Right ventricle myocardium inferior (tissue), 1 donor: ENCODE measurements around the gene JAML. TPM values are rescaled to one million over a fixed set of nuclear protein-coding genes. Genes with fewer than 3 reads are reported as not detected.
"Not testable (repeated sequence)": the region's sequence is repeated elsewhere in the genome, so short reads cannot be mapped to it uniquely, and the experiment has no call there.

Experiments
- ATAC-seq: fragments of 200-7000 bp; cut with Tn5 transposase; one replicate; pipeline ENCODE4 v1.9.1; 2020; ENCODE audit warnings: mild to moderate bottlenecking, moderate library complexity
- DNase-seq: peaks from one replicate; pipeline ENCODE4 v3.0.0; 2021; ENCODE audit errors: missing footprints
- intact Hi-C: fragments of 100-400 bp; cut with DNase I; formaldehyde crosslinking; loops from one replicate; pipeline ENCODE4 v1.11.0; 2022
- total RNA-seq: library from RNA; stranded (reverse); fragmentation: NEBNext Ultra II Directional; extraction: Animal tissue kit (Norgen Biotek cat#: 25700); gene quantifications from one replicate; pipeline ENCODE4 v1.2.1, GENCODE V29; 2021
- donor health status: DM: no; HTN: yes; CAD: no; lungs with severe emphysema.

JAML gene
- total RNA-seq, 1 donor from 2014 or later: 3.3 TPM

DNA sequence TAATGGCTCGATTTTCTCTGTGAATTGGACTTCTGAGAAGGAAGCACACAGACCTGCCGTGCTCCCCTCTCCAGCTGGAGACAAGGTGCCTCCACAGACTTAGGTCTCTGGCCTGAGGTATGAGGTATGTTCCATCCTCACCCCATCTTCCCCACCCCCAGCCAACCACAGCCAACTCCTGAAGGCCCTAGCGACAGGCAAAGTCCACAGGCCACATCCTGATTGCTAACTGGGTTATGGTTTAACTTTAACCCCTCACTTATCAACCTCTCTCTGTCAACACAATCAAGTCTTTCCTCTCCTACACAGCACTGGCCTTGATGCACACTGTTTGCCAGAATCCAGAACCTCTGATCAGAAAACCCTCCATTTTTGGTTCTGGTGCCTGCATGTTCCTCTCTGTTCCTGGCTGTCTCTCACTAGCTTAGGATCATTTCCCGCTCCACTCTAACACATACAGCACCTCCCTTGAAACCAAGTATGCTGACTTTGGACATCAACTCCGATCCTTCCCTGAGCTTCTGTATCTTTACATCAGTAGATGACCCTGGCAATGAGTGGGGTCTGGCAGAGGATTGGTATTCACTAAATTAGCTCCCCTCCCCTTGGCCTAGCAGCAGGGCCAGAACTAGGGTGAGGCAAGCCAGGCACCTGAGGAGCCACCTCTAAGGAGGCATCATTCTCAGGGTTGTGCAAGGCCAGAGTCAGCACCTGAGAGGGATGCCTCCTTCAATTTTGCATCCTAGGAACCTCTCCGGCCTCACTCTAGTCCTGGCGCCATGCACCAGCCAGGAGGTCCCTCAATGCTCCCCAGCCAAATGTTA, 22.0 kb downstream of the JAML start:
- intact Hi-C loops: no loop called here
- DNase-seq (no peak), ATAC-seq (no peak)

DNA sequence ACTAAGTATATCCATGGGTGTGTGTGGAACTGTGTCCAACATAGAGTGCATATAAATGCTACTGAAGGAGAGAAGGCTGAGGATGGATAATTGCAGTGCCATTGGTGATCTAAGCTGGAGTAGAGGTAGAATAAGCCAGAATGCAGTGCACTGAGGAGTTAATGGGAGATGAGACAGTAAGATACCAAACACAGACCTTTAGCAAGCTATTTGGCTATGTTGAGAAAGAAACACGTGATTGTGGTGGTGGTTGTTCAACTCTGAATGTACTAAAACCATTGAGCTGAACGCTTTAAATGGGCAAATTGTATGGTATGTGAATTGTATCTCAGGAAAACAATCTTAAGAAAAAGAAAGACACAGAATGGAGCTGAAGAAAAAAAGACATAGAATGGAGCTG, 22.8 kb downstream of the JAML start:
- intact Hi-C loops: no loop called here

DNA sequence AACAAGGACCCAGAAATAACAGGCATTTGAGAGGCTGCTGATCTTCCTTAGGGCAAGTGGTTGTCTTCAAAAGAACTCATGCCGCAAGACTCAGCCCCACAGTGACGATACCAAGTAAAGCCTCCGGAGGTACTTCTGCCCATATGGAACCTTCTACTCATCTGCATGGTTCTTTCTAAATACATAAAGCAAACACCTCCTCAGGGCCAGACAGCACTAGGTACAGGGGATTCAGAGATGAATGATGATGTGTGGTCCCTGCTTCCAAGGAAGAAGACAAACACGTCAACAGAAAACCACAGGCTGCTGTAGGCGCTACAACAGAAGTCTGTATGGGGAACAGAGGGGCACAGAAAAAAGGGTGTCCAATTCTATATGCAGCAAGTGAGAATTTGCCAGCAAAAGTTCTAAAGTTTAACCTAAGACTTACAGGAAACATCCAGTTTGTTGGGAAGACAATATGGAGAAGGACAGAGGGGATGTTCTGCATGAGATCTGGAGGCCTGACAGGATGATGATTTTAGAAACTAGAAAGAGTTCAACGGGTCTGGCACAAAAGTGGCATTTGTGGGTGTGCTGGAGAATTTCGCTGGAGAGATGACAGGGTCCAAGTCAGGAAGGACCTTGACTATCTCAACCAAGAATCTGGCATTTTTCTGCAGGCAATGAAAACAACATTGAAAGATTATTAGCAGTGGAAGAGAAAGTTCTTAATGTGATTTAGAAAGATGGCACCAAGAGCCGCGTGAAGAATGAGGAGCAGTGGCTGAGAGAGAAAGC, 23.7 kb downstream of the JAML start:
- ATAC-seq: no peak
- intact Hi-C loops: no loop called here
- no peak for DNase-seq

More for the DNA sequence above, 22.8 kb downstream of the JAML start:
- ATAC-seq (no peak), DNase-seq (no peak)

DNA sequence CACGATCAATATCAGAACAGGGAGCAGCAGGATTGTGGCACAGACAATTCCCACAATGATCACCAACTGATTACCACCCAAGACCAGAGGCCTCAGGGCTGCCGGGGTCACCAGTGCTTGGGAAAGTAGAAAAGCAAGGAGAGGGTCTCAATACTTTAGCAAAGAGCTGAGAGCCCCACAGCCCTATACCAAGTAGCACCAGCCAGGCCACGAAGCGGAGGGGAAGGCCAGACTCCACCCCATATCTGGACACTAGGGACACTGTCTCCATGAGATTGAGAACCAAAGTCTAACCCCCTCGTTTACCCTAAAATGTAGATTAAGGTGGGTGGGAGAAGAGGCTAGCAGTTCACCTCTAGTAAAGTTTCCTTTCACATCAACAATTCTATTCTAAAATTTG, 24.3 kb downstream of the JAML start:
- no peak for ATAC-seq
- intact Hi-C loops: no loop called here
- DNase-seq: no peak

DNA sequence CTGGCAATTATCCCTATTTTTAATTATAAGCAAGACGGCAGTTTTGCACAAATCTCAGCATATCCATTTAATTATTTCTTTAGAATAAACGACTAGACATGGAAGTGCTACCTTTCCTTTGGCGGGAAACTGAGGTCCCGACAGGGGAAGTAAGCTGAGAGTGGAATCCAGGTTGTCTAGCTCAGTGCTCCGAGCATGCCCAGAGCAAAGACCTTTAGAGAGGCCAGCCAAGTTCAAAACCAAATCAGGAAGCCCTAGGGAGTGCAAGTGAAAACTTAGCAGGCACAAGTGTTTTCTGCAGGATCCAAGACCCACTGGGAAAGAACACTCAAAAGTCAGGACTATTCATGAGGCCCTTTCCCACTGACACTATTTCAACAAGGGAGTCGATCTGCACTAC, 25.7 kb downstream of the JAML start:
- DNase-seq (no peak), ATAC-seq (no peak)
- intact Hi-C loops: loop anchor here (2.0 to 10.0 kb wide), 3 partner anchors 53 to 296 kb away; partner anchors contain the start of genes MPZL3 and UBE4A

DNA sequence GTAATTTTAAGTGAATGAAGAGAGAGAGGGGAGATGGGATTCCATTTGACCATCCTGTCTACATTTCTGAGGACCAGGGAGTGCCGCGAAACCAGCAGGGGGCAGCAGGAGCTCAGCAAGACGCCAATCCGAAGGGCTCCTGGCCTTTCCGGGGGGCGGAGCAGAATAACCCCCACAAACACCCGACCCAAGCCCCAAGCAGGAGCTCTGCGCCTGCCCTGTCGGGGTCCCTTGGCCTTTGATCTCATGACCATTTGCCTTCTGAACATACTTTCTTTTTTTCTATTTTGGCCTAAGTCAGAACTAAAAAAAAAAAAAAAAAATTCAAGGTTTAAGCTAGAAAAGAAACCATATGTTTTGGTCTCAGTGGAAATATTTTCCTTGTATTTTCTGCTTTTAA, 26.4 kb downstream of the JAML start:
- ATAC-seq: peak; percentile 61
- intact Hi-C loops: loop anchor here (1.0 to 10.0 kb wide), 4 partner anchors 54 to 296 kb away; partner anchors contain the start of genes MPZL3 and UBE4A
- DNase-seq: peak; percentile 90

DNA sequence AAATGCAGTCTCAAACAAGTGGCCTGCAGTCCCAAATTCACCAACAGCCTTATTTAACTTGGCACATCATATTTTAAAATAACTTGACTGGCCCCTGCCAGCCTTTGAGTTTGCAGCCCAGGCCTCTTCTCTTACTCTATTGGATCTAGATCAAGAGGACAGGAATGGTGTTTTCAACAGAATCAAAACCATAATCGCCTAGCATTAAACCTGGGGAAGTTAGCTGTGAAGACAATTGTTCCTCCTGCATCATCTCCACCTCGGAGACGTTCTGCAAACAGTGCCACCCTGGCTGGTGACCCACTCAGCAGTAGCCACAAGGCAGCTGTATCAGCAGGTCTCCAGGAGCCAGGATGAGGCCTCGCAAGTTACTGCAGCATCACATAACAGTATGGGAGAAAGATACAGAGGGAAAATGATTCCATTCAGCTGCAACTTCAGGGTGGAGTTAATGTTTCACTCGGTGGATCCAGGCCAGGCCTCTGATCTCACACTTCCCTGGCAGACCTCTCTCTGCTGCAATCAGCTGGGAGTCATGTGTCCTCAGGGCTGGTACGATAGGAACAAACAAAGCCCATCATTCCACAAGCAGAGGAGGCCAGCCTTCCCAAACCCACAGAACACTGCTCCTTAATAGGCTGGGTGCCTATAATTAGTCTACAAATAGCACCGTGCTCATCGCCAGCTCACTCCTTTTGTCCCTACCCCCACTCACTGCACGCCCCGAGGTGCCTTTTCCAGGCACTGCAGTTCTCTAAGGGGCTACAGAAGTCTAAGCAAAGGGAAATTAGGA, 29.8 kb downstream of the JAML start:
- peak; percentile 81 for DNase-seq
- intact Hi-C loops: loop anchor here (2.0 to 10.0 kb wide), 4 partner anchors 18 to 300 kb away; partner anchors contain the start of genes MPZL3 and SCN2B
- peak; percentile 98 for ATAC-seq

DNA sequence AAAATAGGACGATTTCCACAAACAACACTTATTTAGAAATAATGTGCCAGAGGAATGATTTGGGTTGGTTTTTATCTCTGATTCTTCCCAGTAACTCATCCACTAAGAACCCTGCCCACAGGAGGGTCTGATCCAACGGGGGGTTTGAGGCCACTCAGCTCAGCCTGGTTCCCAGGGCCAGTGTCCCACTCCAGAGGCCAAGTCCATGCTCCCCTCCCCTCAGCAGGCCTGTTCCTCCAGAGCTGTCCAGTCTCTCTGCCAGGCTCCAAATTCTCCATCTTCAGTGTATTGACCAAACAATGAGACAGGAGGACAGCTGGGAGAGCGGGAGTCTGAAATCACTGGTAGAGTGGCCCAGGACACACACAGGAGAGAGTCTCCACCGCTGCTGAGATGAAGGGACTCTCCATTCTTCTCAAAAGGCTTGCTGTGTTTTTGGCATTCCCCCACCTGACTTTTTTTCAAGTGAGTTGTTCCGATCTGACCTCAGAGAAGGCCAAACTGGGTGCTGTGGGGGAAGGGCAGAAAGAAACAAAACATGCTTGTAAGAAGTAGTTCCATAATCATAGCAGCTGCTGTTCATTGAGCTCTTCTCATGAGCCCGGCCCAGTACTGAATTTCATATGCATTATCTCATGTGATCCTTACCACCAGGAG, 30.8 kb downstream of the JAML start:
- ATAC-seq: no peak
- intact Hi-C loops: loop anchor here (2.0 to 10.0 kb wide), 3 partner anchors 17 to 301 kb away; partner anchors contain the start of gene SCN2B
- no peak for DNase-seq

DNA sequence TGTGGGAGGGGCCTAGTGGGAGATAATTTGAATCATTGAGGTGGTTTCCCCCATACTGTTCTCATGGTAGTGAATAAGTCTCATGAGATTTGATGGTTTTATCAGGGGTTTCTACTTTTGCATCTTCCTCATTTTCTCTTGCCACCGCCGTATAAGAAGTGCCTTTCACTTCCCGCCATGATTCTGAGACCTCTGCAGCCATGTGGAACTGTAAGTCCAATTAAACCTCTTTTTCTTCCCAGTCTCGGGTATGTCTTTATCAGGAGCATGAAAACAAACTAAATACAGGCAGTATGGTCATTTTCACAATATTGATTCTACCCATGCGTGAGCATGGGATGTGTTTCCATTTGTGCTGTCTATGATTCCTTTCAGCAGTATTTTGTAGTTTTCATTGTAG, 32.0 kb downstream of the JAML start:
- not testable (repeated sequence) for DNase-seq, ATAC-seq
- intact Hi-C loops: loop anchor here (10.0 kb wide), 1 partner anchor 302 kb away; no protein-coding TSS in a partner anchor

DNA sequence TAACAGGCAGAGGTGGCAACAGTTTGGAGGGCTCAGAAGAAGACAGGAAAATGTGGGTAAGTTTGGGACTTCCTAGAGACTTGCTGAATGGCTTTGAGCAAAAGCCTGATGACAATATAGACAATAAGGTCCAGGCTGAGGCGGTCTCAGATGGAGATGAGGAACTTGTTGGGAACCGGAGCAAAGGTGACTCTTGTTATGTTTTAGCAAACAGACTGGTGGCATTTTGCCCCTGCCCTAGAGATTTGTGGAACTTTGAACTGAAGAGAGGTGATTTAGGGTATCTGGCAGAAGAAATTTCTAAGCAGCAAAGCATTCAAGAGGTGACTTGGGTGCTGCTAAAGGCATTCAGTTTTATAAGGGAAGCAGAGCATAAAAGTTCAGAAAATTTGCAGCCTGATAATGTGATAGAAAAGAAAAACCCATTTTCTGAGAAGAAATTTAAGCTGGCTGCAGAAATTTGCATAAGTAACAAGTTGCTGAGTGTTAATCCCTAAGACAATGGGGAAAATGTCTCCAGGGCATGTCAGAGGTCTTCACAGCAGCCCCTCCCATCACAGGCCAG, 33.8 kb downstream of the JAML start:
- intact Hi-C loops: loop anchor here (10.0 kb wide), 1 partner anchor 304 kb away; no protein-coding TSS in a partner anchor
- ATAC-seq, DNase-seq: not testable (repeated sequence)

DNA sequence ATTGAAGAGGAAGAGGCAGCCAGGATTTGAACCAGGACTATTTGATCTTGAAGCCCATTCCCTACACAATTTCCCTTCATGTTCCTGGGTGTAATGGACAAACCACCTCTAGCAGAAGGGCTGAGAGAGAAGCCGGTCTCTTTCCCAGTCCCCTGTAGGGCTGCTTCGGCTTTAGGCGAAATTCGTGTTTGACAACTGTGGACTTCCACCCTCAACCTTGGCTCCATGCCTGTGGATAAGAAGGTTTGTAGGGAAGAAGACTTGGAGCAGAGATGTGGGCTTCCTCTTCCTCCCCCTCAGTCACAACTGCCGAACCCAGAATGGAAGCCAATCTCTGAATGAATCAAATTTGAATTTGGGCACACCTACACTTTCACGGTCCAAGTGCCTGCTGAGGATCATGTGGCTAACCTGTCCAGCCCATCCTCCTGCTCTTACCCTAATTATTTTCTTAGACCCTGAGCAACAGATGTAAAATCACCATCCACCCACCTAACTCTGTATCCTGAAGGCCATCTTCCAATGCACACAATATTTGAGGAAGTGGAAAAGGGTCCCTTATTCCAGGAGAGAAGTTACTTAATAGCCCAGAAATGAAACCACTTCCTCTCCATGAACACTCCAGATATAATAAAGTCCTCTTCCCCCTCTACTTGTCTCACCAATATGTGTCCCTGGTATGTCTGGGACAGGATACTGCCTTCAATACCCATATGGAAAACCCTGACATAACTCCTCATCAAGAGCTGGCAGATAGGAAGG, 38.3 kb downstream of the JAML start:
- ATAC-seq (peak; percentile 50), DNase-seq (no peak)
- intact Hi-C loops: no loop called here

DNA sequence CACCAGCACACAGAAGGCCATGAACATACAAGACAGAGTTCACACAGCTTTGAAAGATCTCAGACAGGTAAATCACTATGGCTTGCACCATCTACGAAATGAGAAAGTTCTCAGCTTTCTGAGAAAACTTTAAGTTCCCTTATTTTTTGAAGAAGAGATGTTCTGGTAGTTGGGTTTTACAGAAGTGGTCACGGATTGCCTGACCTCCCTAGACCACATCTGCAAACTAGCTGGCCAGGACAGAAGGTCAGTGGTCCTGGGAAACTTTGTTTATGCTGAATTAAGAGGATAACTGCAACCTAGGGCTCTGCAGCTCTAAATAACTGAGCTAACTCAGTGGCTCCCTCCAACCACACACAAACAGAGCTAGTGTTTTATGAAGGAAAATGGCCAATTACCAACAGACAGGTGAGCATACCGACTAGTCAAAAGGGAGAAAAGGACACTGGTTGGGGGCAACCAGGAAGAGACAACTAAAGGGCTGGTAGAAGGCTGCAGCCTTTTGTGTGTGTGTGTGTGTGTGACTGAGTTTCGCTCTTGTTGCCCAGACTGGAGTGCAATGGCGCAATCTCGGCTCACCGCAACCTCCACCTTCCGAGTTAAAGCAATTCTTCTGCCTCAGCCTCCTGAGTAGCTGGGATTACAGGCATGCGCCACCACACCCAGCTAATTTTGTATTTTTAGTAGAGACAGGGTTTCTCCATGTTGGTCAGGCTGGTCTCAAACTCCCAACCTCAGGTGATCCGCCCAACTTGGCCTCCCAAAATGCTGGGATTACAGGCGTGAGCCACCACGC, 39.8 kb downstream of the JAML start:
- intact Hi-C loops: no loop called here
- peak; percentile 77 for DNase-seq
- no peak for ATAC-seq

DNA sequence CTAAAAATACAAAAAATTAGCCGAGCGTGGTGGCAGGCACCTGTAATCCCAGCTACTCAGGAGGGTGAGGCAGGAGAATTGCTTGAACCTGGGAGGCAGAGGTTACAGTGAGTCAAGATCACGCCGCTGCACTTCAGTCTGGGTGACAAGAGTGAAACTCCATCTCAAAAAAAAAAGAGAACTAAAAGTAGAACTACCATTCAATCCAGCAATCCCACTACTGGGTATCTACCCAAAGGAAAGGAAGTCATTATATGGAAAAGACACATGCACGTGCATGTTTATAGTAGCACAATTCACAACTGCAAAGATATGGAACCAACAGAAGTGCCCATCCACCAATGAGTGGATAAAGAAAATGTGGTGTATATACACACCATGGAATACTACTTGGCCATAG, 41.1 kb downstream of the JAML start:
- ATAC-seq, DNase-seq, intact Hi-C loops: not testable (repeated sequence)

DNA sequence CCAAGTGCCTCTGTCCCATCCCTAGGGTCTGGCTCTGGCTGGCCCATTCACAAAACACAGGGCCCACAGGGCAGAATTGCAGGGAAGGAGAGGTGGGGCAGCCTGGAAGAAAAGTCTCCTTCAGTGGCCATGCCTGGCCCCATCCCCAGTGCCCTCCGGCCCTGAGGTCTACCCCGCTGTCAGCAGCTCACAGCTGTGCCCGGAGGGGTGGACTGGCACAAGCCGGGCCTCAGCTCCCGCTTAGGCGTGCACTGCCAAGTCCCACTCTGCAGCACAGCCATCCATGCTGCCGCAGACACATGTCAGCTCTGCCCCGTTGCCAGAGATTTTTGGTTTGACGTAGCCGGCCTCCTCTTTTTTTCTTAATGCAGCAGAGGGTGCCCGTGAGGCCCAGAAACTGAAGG, 44.5 kb downstream of the JAML start:
- DNase-seq (peak; percentile 86), ATAC-seq (peak; percentile 98)
- intact Hi-C loops: no loop called here

DNA sequence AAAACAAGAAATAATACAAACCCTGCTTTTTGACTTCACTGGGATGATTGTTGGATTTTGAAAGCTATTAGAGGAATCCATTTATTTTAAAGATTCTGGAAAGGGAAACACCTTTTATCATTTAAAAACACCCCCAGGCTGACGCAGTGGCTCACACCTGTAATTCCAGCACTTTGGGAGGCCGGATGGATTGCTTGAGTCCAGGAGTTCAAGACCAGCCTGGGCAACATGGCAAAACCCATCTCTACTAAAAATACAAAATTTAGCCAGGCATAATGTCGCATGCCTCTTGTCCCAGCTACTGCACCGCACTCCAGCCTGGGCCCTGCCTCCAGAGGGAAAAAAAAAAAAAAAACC, 48.1 kb downstream of the JAML start:
- intact Hi-C loops: loop anchor here (2.0 kb wide), 1 partner anchor 18 kb away; no protein-coding TSS in a partner anchor
- DNase-seq: no peak
- ATAC-seq: no peak

DNA sequence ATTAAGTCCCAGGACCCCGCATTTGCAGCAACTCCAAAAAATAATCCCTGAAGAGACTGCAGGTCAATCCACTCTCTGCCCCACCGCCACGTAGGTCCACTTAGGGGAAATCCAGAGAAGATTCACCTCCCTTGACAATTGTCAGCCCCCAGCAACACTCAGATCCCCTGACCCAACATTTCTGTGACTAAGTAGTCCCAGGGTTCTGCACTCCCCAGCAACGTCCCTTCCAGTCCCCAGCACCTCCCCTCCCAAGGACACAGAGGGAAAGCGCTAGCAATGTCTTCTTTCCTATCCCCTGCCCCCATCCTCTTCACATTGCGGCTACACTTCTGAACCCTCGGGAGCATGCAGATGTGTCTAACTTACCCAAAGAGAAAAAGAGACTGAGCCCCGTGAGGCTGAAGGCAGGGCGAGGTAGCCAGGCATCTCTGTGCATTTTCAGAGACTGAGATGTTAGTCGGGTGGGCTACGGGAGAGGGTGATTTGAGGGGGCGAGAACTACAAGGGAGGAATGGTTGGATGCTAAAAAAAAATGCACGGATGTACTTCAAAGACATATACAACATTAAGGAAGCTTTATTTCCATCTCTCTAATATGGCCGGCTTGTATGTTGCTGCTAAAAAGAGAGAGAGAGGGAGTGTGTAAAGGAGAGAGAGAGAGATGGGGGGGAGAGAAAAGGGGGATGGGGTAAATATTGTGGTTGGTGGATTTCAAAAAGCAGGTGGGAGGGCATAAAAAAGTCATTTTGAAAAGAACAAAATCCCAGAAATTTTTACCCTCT, 48.6 kb downstream of the JAML start, which contains the start of gene SCN2B:
TSS of gene SCN2B (minus strand) at position 647 of the 785 bp plus-strand sequence. CDS start at position 439, 208 bp downstream.
- DNase-seq: no peak
- intact Hi-C loops: loop anchor here (2.0 kb wide), 1 partner anchor 19 kb away; no protein-coding TSS in a partner anchor
- peak; percentile 42 for ATAC-seq
